Amniotic epithelial cell (primary cell): ENCODE results near the gene SYT14.
"Not testable (repeated sequence)": the region's sequence is repeated elsewhere in the genome, so short reads cannot be mapped to it uniquely, and the experiment has no call there.

Experiments used
- DNase-seq: peaks from one replicate; pipeline ENCODE4 v3.0.0-alpha.2; 2010; ENCODE audit warnings: low read depth

Gene SYT14

DNA sequence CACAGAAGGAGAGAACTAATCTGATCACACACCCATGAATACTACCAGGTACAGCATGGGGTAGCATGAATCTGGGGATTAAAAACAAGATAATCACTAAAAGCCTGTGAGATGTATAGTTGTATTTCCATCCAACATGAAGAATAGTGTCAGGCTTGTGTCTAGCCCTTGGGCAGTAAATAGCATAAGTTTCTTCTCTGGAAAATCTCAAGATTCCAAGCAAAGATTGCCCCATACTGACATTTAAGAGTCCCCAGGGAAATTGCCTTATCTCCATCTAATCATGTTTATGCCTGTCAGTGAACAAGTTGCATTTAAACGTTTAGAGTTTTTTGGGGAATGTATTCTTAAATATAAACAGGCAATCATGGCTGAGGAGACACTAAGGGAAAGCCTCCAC, 185.4 kb downstream of the SYT14 start:
- DNase-seq: peak; percentile 56

DNA sequence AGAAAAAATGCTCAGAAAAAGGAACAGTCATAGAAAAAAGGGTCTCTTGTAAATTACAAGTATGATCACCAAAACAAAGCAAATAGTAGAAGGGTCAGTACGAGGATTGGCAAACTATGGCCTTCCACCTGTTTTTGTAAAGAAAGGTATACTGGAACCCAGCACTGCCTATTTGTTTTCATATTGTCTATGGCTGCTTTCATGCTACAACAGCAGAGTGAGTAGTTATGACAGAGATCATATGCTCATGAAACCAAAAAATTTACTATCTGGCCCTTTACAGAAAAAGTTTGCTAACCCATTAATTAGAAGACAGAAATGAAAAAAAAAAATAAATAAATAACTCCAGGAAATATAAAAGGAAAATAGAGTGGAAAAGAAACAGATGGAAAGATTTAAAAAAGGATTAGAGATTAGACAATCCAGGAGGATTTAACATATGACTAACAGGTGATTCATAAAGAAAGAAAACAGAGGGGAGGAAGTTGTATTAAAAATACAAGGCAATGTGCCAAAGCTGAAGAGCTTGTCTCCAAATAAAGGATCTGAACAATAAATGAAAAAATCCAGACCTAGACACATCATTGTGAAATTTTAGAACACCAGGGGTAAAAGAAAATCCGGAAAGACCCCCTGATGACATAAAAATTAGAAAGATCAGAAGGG, 186.0 kb downstream of the SYT14 start:
- peak; percentile 79 for DNase-seq

DNA sequence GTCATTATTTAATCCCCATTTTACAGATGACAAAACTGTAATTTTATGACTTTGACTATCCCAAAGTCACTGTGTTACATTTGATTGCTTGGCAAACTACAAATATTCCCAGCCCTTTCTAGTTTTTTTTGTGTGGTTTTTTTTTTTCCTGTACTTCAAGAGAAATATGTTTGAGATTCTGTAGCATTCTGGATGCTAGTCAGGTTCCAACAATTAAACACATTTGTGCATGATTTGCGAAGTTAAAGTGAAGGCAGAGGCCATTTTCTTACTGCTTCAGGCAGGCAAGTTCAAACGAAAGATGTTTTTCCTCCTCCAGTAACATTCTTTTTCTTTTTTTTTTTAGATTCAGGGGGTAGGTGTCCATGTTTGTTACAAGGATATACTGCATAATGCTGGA, 186.7 kb downstream of the SYT14 start:
- no peak for DNase-seq

DNA sequence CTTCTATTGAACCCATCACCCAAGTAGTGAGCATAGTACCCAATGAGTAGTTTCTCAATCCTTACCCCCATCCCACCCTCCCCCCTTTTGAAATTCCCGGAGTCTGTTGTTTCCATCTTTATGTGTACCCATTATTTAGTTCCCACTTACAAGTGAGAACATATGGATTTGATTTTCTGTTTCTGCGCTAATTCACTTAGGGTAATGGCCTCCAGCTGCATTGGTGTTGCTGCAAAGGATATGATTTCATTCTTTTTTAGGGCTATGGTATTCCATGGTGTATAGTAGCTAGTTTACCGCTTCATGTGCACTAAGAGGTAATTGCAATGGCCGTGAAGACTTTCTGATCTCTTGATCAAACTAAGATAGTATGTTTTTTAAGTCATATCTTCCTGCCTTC, 187.1 kb downstream of the SYT14 start:
- DNase-seq: no peak

DNA sequence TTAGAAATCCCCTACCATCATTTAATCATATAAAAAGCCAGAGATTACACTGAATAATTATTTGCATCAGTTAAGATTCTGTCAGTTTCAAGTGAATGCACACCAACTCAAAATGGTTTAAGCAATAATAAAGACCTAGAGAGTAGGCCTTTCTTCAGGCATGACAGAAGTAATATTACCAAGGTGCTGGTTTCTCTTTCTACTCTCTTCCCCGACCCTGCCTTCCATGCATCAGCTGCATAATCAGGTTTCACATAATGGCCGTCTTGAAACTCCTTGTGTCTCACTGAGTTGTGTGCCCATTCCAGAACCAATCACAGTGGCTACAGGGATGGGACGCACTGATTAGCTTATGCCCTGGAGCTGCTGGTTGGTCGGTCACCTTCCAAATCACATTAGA, 191.1 kb downstream of the SYT14 start:
- no peak for DNase-seq

DNA sequence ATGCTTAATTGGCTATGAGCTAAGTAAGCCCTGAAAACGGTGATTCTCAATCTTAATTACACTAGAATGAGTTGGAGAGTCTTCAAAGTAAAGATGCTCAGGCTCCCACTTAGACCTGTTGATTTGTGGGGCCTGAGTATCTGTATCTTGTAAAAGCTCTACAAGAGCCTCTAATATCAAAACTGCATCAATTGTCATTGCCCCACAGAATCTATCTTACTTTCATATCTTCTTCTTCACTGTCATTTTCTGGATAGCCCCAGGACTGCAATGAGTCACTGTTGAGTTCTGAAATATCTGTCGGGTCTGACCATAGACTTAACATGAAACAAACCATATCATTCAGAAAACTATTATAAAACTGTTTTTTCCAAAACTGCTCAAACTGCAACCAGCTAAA, 191.7 kb downstream of the SYT14 start:
- DNase-seq: no peak

DNA sequence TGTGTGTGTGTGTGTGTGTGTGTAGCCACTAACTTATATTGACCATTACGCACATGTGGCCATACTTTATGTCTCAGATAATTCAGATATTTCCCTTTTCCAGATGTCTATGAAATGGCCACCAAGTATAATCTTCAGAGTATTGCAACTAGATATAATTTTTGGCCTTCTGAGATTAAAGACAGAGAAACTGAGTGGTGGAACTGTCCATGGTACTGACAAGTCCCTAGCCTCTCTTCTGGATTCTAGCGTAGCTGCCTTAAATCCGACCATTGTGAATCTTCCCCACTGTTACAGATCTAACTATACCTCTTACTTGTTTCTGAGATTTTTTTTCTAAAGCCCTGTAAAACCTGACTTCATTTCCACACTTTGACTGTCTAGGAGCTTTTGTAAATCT, 194.6 kb downstream of the SYT14 start:
- peak; percentile 53 for DNase-seq

DNA sequence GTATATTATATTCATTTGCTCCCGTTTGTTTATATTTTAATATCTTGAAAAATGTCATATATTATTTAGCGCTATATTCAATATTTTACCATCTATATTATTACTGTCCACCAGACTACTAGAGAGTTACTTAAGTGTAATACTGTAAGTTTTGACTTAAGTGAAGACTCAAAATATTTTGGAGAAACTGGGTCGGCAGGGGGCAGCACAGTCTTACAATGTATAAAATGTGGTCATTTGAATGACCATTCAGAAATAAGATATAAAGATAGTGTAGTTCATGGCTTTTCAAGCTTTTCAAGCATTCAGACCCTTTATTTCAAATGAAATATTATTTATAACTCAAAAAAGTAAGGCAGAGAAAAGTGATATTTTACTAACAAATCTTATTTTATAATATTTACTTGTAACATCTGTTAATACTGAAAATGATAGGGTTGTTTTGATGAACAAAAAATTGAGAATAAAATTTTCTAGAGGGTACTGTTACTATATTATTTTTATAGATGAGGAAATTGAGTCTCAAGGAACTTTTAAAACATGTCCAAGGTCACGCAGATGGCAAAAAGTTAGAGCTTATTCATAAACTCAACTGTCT, 205.5 kb downstream of the SYT14 start:
- DNase-seq: peak; percentile 62

DNA sequence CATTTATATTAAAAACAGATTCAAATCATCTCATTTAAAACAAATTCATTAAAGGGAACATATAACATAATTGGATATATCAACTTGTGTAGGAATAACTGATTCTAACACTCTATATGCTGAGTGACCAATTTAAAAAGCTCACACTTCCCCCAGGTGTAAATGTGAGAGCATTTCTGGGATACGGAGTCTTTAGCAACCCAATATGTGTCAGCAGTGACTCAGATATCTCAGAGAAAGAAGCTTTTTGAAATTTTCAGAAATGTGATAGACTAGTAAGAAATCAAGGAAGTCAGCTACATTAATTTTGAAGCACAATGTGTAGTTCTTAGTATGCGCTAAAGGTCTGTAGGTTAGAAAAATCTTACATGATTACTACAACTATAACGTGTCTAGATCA, 206.7 kb downstream of the SYT14 start:
- DNase-seq: peak; percentile 19

DNA sequence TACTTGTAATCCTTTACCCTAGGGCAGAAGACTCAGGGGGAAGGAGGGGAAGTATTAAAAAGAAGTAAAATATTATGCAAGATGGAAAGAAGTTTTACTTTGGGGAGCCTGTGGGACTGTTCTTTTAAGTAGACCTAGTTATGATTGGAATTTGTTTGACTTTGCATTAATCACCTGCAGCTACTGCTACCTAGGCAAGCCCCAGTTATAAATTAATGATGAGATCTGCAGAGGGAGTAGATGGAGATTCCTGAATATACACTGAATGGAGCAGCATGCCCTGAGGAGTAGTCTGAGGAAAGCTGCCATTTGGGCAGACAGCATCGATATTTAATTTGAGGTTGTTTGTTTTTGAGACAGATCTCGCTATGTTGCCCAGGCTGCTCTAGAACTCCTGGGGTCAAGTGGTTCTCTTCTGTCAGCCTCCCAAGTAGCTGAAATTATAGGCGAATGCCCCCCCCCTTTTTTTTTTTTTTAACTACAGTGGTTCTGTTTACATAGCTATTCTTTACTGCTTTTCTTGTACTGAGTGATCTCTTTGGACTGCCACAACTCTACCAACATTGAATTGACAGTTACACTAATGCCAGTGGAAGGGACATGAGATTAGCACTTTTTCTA, 213.1 kb downstream of the SYT14 start:
- no peak for DNase-seq

DNA sequence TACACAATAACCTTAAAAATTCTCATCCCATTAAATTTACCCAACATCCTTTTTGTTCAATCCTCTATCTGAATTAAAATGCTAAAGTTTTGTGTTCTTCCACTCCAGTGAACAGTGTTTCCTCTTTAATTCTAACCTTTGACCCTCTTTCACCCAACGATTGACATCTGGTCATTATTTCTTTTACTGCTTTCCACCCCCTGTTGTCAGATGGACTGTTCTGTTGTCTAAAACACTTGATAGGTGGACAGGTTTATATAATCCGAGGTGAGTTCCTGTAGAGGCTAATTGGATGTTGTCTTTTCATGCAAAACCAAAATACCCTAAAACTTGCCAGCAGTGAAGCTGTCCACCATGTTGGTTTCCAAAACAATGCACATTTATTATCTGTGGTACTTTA, 221.2 kb downstream of the SYT14 start:
- DNase-seq: no peak

DNA sequence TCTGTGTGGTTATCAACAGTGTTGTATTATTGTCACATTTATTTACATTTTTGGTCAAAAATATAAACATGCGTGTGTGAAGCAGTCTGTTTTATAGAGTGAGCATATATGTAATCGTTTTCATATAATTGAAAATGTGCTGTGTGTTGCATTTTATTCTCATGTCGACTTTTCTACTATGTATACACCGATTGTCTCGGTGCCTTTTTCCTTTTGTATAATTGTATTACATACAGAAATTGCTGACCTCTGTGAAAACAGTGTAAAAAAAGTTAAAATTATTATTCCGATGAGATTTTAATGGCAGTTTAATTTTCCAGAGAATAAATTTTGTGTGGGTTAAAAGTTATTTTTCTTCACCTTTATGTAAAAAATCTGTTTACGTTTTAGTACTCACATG, 232.2 kb downstream of the SYT14 start:
- no peak for DNase-seq

DNA sequence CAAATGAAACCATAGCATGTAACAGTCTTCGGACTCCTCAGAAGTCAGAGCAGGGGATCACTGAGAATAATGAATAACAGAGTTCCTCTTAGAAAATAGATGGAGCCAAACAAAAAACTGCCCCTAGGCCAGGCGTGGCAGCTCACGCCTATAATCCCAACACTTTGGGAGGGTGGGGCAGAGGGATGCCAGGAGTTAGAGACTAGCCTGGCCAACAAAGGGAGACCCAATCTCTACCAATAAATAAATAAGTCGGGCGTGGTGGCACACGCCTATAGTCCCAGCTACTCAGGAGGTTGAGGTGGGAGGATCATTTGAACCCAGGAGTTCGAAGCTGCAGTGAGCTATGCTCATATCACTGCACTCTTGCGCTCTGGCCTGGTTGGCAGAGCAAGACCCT, 236.1 kb downstream of the SYT14 start:
- DNase-seq: no peak

DNA sequence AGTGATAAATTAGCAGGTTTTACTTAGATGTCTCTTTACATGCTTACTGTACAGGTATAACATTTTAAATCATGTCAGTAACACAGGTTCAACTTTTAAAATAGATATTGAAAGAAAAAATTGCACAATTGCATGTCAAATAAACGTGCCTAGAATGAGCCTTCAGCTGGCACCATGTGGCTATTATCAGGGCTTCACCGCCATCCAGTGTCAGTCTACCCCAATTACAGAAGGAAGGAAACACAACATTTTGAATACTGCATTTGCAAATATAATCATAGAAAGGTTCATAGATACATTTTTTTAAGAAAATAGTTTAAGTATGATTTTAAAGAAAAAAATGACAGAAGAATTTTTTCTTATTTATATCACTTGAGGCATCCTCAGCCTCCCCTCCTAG, 247.0 kb downstream of the SYT14 start:
- no peak for DNase-seq

DNA sequence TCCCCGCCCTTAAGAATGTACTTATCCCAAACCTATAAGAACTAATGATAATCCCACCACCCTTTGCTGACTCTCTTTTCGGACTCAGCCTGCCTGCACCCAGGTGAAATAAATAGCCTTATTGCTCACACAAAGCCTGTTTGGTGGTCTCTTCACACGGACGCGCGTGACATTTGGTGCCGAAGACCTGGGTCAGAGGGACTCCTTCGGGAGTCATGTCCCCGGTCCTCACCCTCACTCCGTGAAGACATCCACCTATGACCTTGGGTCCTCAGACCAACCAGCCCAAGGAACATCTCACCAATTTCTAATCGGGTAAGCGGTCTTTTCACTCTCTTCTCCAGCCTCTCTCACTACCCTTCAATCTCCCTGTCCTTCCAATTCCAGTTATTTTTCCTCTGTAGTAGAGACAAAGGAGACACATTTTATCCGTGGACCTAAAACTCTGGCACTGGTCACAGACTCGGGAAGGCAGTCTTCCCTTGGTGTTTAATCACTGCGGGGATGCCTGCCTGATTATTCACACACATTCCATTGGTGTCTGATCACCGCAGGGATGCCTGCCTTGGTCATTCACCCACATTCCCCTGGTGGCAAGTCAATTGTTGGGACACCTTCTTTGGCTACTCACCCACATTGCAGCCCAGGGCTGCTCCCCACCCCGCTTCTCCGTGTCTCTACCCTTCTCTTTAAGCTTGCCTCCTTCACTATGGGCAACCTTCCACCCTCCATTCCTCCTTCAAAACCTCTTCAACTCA, 250.0 kb downstream of the SYT14 start:
- peak; percentile 64 for DNase-seq

DNA sequence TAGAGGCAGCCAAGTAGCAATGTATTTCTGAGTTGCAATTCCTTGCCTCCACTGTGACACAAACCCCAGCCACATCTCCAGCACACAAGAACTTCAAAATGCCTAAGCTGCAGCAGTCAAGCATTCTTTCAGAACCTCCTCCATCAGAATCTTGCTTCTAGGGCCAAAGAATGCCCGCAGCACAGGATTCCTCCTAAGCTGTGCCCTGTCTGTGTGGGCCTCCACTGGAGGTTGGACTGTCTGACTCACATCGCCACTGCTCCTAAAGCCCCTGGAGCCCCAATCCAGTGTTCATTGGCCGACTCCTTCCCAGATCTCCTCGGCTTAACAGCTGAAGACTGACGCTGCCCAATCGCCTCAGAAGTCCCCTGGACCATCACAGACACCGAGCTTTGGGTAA, 251.4 kb downstream of the SYT14 start:
- DNase-seq: no peak

DNA sequence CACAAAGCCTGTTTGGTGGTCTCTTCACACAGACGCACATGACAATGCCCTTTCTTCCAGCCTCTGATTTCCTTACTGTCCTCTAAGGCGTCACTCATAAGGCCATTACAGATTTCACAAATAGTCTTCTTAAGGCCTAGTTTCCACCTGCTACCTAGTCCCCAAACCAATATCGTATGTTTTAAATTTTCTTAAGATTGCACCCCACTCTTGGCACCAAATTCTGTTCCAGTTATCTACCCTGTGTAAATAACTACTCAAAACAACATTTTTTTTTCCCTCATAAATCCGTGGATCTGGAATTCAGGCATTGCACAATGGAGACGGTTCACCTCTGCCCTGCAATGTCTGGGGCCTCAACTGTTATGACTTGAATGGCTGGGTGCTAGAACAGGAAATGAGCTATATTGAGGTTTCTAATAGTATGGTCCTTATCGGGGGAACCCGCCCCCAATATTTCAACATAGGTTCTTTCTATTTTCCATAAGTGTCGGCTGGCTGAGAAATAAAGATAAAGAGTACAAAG, 257.7 kb downstream of the SYT14 start:
- DNase-seq: no peak

DNA sequence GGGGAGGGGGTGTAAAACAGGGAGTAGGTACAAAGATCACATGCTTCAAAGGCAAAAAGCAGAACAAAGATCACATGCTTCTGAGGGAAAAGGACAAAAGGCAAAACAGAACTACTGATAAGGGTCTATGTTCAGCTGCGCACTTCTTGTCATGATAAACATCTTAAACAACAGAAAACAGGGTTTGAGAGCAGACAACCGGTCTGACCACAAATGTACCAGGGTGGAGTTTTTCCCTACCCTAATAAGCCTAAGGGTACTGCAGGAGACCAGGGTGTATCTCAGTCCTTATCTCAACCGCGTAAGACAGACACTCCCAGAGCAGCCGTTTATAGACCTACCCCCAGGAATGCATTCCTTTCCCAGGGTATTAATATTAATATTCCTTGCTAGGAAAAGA, 258.2 kb downstream of the SYT14 start:
- DNase-seq: not testable (repeated sequence)

DNA sequence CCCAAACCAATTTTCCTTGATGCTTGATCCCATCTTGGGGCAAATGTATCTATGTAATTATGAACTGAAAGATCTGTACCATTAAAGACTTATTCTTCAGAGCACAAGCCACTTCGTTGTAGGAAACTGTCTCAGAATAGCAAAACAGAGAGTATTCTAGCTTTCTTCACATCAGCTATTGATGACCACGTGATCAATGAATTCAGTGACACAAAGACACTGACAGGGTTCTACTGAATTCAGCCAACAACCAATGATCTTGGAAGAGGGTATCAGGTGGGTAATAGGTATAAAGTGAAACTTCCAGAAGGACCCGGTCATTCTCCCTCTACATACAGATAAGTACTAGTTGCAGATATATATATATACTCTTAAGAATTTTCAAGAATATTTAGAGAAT, 260.8 kb downstream of the SYT14 start:
- no peak for DNase-seq

DNA sequence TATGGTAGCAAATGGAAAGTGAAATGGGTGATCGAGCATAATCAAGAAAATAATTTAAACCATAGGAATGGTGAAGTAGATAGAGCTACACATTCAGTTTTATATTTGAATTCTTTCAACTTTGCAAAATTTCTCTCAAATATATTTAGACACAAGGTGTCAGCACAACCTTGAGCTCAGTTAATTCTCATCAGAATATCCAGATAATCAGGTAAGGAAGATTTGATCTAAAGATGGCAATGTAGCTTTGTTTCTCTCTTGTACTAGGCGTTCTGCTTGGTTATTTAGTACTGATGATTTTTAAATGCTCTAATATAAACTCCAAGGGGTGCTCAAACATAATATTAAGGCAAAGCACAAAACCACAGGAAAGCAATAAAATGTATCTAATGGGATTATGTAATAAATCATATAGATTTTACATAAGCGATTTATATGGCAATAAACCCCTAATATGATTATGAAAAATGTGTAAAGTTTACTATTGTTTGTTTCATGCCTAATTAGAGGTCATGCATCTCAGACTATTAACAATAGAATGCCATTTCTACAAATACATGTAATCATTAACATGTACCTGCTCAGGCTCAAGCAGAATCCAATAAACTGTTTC, 262.2 kb downstream of the SYT14 start:
- DNase-seq: no peak

DNA sequence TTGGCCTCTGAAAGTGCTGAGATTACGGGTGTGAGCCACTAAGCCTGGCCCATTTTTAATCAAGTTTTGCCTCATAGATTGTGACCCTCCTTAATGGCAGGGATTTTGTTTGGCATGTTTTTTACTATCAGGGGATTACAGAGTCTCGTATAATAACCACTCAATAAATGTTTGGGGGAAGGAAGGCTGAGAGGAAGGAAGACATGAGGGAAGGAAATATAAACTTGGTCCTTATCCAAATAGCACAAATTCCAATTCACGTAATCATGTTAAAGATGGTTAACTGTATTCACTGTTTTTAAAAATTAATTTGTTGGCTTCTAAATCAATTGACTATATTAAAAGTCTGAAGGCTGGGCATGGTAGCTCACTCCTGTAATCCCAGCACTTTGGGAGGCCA, 263.7 kb downstream of the SYT14 start:
- peak; percentile 15 for DNase-seq
